H9 (cell line): ENCODE data around the gene SIRT7. TPM values are rescaled to one million over a fixed set of nuclear protein-coding genes. Genes with fewer than 3 reads are reported as not detected.
A peak's percentile ranks its signal among the peaks of the same experiment; 100 is the strongest.

Experiments used
- DNase-seq: peaks from one replicate; pipeline ENCODE4 v3.0.0-alpha.2; 2017
- H2AFZ ChIP-seq: one replicate; pipeline ENCODE4 v1.6.1; 2013; ENCODE audit warnings: mild to moderate bottlenecking, low read length, control low read depth, moderate library complexity
- H2AK5ac ChIP-seq: 2 replicates; pipeline ENCODE4 v1.6.1; 2013; ENCODE audit warnings: low read length, control low read depth, mixed read lengths; ENCODE audit not compliant: insufficient read length
- H2BK120ac ChIP-seq: one replicate; pipeline ENCODE4 v1.6.1; 2013; ENCODE audit warnings: low read depth, mild to moderate bottlenecking, low read length, control low read depth, inconsistent platforms; ENCODE audit not compliant: poor library complexity, severe bottlenecking
- H2BK12ac ChIP-seq: 2 replicates; pipeline ENCODE4 v1.6.1; 2013; ENCODE audit warnings: low read length, control low read depth, mixed read lengths, low read depth; ENCODE audit not compliant: insufficient read length
- H2BK15ac ChIP-seq: 2 replicates; pipeline ENCODE4 v1.6.1; 2013; ENCODE audit warnings: low read depth, low read length, control low read depth
- H2BK20ac ChIP-seq: one replicate; pipeline ENCODE4 v1.6.1; 2013; ENCODE audit warnings: low read depth, mild to moderate bottlenecking, low read length, control low read depth, inconsistent platforms; ENCODE audit not compliant: poor library complexity, severe bottlenecking
- H2BK5ac ChIP-seq: 2 replicates; pipeline ENCODE4 v1.6.1; 2013; ENCODE audit warnings: low read length, control low read depth, mixed read lengths; ENCODE audit not compliant: insufficient read length
- H3K14ac ChIP-seq: 2 replicates; pipeline ENCODE4 v1.6.1; 2013; ENCODE audit warnings: low read length, control low read depth; ENCODE audit not compliant: insufficient read depth
- H3K18ac ChIP-seq: 2 replicates; pipeline ENCODE4 v1.6.1; 2013; ENCODE audit warnings: low read depth, mild to moderate bottlenecking, mixed read lengths, low read length, control low read depth; ENCODE audit not compliant: insufficient read length
- H3K23ac ChIP-seq: 2 replicates; pipeline ENCODE4 v1.6.1; 2013; ENCODE audit warnings: low read length, control low read depth, mixed read lengths, low read depth; ENCODE audit not compliant: insufficient read length
- H3K23me2 ChIP-seq: 2 replicates; pipeline ENCODE4 v1.6.1; 2013; ENCODE audit warnings: low read depth, mild to moderate bottlenecking, mixed read lengths, low read length, control low read depth; ENCODE audit not compliant: insufficient read length, poor library complexity, severe bottlenecking
- H3K27ac ChIP-seq: 2 replicates; pipeline ENCODE4 v1.5.1; 2013; ENCODE audit warnings: low read length, control low read depth, mixed read lengths, low read depth; ENCODE audit not compliant: insufficient read length
- H3K27me3 ChIP-seq: 2 replicates; pipeline ENCODE4 v1.6.1; 2013; ENCODE audit warnings: low read length, control low read depth, inconsistent platforms; ENCODE audit not compliant: insufficient read depth
- H3K4ac ChIP-seq: 2 replicates; pipeline ENCODE4 v1.6.1; 2013; ENCODE audit warnings: low read depth, mild to moderate bottlenecking, control low read depth, inconsistent platforms, low read length, moderate library complexity
- H3K4me1 ChIP-seq: 2 replicates; pipeline ENCODE4 v1.6.1; 2013; ENCODE audit warnings: low read length, control low read depth, inconsistent platforms; ENCODE audit not compliant: insufficient read depth
- H3K4me2 ChIP-seq: 2 replicates; pipeline ENCODE4 v1.6.1; 2013; ENCODE audit warnings: low read length, control low read depth, mixed read lengths; ENCODE audit not compliant: insufficient read length, insufficient read depth
- H3K56ac ChIP-seq: 2 replicates; pipeline ENCODE4 v1.6.1; 2013; ENCODE audit warnings: low read depth, mild to moderate bottlenecking, mixed read lengths, low read length, control low read depth; ENCODE audit not compliant: insufficient read length
- H3K79me1 ChIP-seq: 2 replicates; pipeline ENCODE4 v1.6.1; 2013; ENCODE audit warnings: low read depth, mild to moderate bottlenecking, moderate library complexity, low read length, control low read depth, inconsistent platforms; ENCODE audit not compliant: insufficient read depth, poor library complexity, severe bottlenecking
- H3K79me2 ChIP-seq: 2 replicates; pipeline ENCODE4 v1.6.1; 2013; ENCODE audit warnings: low read length, control low read depth, inconsistent platforms; ENCODE audit not compliant: insufficient read depth
- H3K9ac ChIP-seq: 2 replicates; pipeline ENCODE4 v1.6.1; 2013; ENCODE audit warnings: low read length, control low read depth, mixed read lengths; ENCODE audit not compliant: insufficient read length; ENCODE audit errors: extremely low read depth
- H3K9me3 ChIP-seq: one replicate; pipeline ENCODE4 v1.6.1; 2013; ENCODE audit warnings: low read depth, low read length, inconsistent platforms; ENCODE audit not compliant: control insufficient read depth
- H3T11ph ChIP-seq: one replicate; pipeline ENCODE4 v1.6.1; 2013; ENCODE audit warnings: mild to moderate bottlenecking, low read length, control low read depth, inconsistent platforms
- H4K20me1 ChIP-seq: one replicate; pipeline ENCODE4 v1.6.1; 2013; ENCODE audit not compliant: control insufficient read depth, insufficient read length, insufficient read depth
- H4K5ac ChIP-seq: 2 replicates; pipeline ENCODE4 v1.6.1; 2013; ENCODE audit warnings: low read depth, mild to moderate bottlenecking, mixed read lengths, low read length, control low read depth; ENCODE audit not compliant: insufficient read length
- H4K8ac ChIP-seq: replicated peaks from 2 replicates; pipeline ENCODE4 v1.6.1; 2013; ENCODE audit warnings: low read length, control low read depth, mixed read lengths, low read depth; ENCODE audit not compliant: insufficient read length
- H4K91ac ChIP-seq: 2 replicates; pipeline ENCODE4 v1.6.1; 2013; ENCODE audit warnings: low read depth, mild to moderate bottlenecking, moderate library complexity, mixed read lengths, low read length, control low read depth; ENCODE audit not compliant: insufficient read length
- H3K27ac Mint-ChIP-seq, 3 experiments: 2 replicates in 2 of 3; 3 replicates in 1 of 3; pipeline ENCODE4 v1.8.0; 2020 to 2021; ENCODE audit warnings: mixed read lengths in 3 of 3, mild to moderate bottlenecking in 1 of 3, moderate library complexity in 1 of 3
- H3K27me3 Mint-ChIP-seq: 2 replicates; pipeline ENCODE4 v1.8.0; 2021; ENCODE audit warnings: low read depth, mild to moderate bottlenecking, moderate library complexity, mixed read lengths
- H3K36me3 Mint-ChIP-seq, 3 experiments: 2 replicates in 2 of 3; 3 replicates in 1 of 3; pipeline ENCODE4 v1.8.0; 2020 to 2021; ENCODE audit warnings: low read depth in 3 of 3, mixed read lengths in 3 of 3; ENCODE audit not compliant: insufficient read depth in 1 of 3
- H3K4me1 Mint-ChIP-seq, 2 experiments: 2 replicates each; pipeline ENCODE4 v1.8.0; 2020; ENCODE audit warnings: mixed read lengths in 2 of 2
- H3K4me3 Mint-ChIP-seq, 2 experiments: 2 replicates in 1 of 2; 3 replicates in 1 of 2; pipeline ENCODE4 v1.8.0; 2020 to 2021; ENCODE audit warnings: mild to moderate bottlenecking in 2 of 2, mixed read lengths in 2 of 2, moderate library complexity in 1 of 2
- H3K9me3 Mint-ChIP-seq, 2 experiments: 2 replicates in 1 of 2; 3 replicates in 1 of 2; pipeline ENCODE4 v1.8.0; 2020; ENCODE audit warnings: mild to moderate bottlenecking in 2 of 2, mixed read lengths in 2 of 2, moderate library complexity in 1 of 2
- CTCF ChIP-seq: fragments of 200-600 bp; sonication (generic); conservative IDR thresholded peaks from 3 replicates; pipeline ENCODE4 v1.8.0; 2021; ENCODE audit warnings: antibody characterized with exemption, mild to moderate bottlenecking
- WGBS: extraction: QIAGEN DNeasy Blood & Tissue Kit; methylation state at CpG from one replicate; pipeline ENCODE4 v1.1.7; 2013; ENCODE audit warnings: missing lambda C conversion rate, low lambda C conversion rate, mixed read lengths; ENCODE audit not compliant: insufficient read length; ENCODE audit errors: extremely low coverage; 5-methylcytosine and 5-hydroxymethylcytosine counted together
- total RNA-seq: library from RNA; stranded (reverse); gene quantifications from 2 replicates; pipeline ENCODE4 v1.2.1, GENCODE V29; 2021

Gene SIRT7
- total RNA-seq, 1 experiment from 2014 or later, result 29.7 TPM

- no peak overlapping the region for H3K9ac ChIP-seq
- TF ChIP-seq CTCF, result no peak
- Mint-ChIP-seq H3K9me3 (no peaks in the 10 kb centered on the region), H3K4me3 (peak overlapping the region in 1 of 2 experiments; percentile 26; a peak in 2 of 5 replicates), H3K36me3 (peaks cover 3 to 32% (median 21%) of the 10 kb centered on the region in 3 experiments; a peak in 6 of 7 replicates), H3K27me3 (peaks cover 20% of the 10 kb centered on the region), H3K4me1 (peaks cover 2 to 15% of the 10 kb centered on the region in 2 experiments; a peak in 3 of 4 replicates), H3K27ac (peak overlapping the region in 1 of 3 experiments; percentile 89; a peak in 2 of 7 replicates)
- no peak overlapping the region for H2AK5ac ChIP-seq
- no peak overlapping the region for H4K5ac ChIP-seq
- H2AFZ ChIP-seq, result no peak overlapping the region
- peaks cover 4% of the 10 kb centered on the region for H4K20me1 ChIP-seq
- WGBS, result no CpG with 5 or more reads among the region's 15 CpGs
- H3K4me1 ChIP-seq, result no peaks in the 10 kb centered on the region
- H3K18ac ChIP-seq, result no peak overlapping the region
- no peak overlapping the region for H4K8ac ChIP-seq
- no peaks in the 10 kb centered on the region for H3K9me3 ChIP-seq
- no peak overlapping the region for H3K14ac ChIP-seq
- H3K4ac ChIP-seq, result no peak overlapping the region
- no peak overlapping the region for H3K56ac ChIP-seq
- peaks cover 2% of the 10 kb centered on the region; the same call in 1 of the 2 replicates for H3K79me2 ChIP-seq
- H3K27ac ChIP-seq, result no peak overlapping the region
- H3K23ac ChIP-seq, result no peak overlapping the region
- no peak overlapping the region for H4K91ac ChIP-seq
- no peak overlapping the region for H3K4me2 ChIP-seq
- no peak overlapping the region for H2BK120ac ChIP-seq
- DNase-seq, result no peak
- no peak overlapping the region for H3T11ph ChIP-seq
- no peak overlapping the region for H2BK15ac ChIP-seq
- H3K23me2 ChIP-seq, result peaks cover 5% of the 10 kb centered on the region
- H2BK12ac ChIP-seq, result no peak overlapping the region
- no peak overlapping the region for H2BK5ac ChIP-seq
- peaks cover 3% of the 10 kb centered on the region for H3K79me1 ChIP-seq
- no peaks in the 10 kb centered on the region; the same call in 1 of the 2 replicates for H3K27me3 ChIP-seq
- no peak overlapping the region for H2BK20ac ChIP-seq
These were observed 13.8 kb upstream of the SIRT7 start for GRCh38 chr17:81931557-81932332.
